Endothelial cell of umbilical vein (primary cell): ENCODE measurements around the gene DOCK6. TPM values are rescaled to one million over a fixed set of nuclear protein-coding genes. Genes with fewer than 3 reads are reported as not detected.

ENCODE experiments used
- BruUV-seq: library from RNA; stranded (reverse); fragments of 400-500 nt; replicated peaks from 2 replicates; lab custom pipeline; 2021; lab: Mats Ljungman, UMichigan
- CTCF ChIA-PET: fragments of 300-600, 350-600 bp; sonication (Branson Sonifier 250); formaldehyde crosslinking; loops from one replicate; lab custom pipeline; 2021; ENCODE audit warnings: antibody characterized with exemption, inconsistent platforms; lab: Charles Lee
- POLR2A ChIA-PET: fragments of 300-600, 350-600 bp; sonication (Branson Sonifier 250); formaldehyde crosslinking; loops from one replicate; lab custom pipeline; 2021; ENCODE audit warnings: antibody characterized with exemption, inconsistent platforms; lab: Charles Lee
- DNase-seq: peaks from one replicate; pipeline ENCODE4 v3.0.0-alpha.2; 2011; ENCODE audit warnings: low read depth, low spot score
- FAIRE-seq: peaks from 2 replicates; lab custom pipeline; 2011; peaks lifted over from hg19 to GRCh38; lab: Jason Lieb, UNC
- H2AFZ ChIP-seq: 2 replicates; pipeline ENCODE4 v1.6.0; 2012; ENCODE audit warnings: low read depth, low read length, control low read depth, inconsistent platforms
- H3K27ac ChIP-seq: 2 replicates; pipeline ENCODE4 v1.5.1; 2011; ENCODE audit warnings: low read depth, mild to moderate bottlenecking, control low read depth, low read length, moderate library complexity; ENCODE audit not compliant: insufficient read depth
- H3K27me3 ChIP-seq, 2 experiments: 2 replicates each; pipeline versions ENCODE4 v1.6.0 to v1.6.1; 2011; ENCODE audit warnings: low read length in 2 of 2, mixed read lengths in 1 of 2; ENCODE audit not compliant: control insufficient read depth in 2 of 2, insufficient read depth in 2 of 2
- H3K36me3 ChIP-seq, 2 experiments: 2 replicates in 1 of 2; 3 replicates in 1 of 2; pipeline ENCODE4 v1.5.1; 2011; ENCODE audit warnings: low read length in 2 of 2, mild to moderate bottlenecking in 1 of 2, moderate library complexity in 1 of 2; ENCODE audit not compliant: control insufficient read depth in 2 of 2, insufficient read depth in 2 of 2; ENCODE audit errors: extremely low read depth in 1 of 2
- H3K4me1 ChIP-seq: 3 replicates; pipeline ENCODE4 v1.5.1; 2011; ENCODE audit warnings: mild to moderate bottlenecking, low read length; ENCODE audit not compliant: control insufficient read depth, insufficient read depth; ENCODE audit errors: extremely low read depth
- H3K4me2 ChIP-seq: 2 replicates; pipeline ENCODE4 v1.6.1; 2011; ENCODE audit warnings: low read length, control low read depth, mixed read lengths; ENCODE audit not compliant: insufficient read depth
- H3K4me3 ChIP-seq, 3 experiments: fragments of 200-600 bp in 1 of 3; sonication (generic), shearing (Covaris generic) in 1 of 3; replicated peaks in 1 of 3; 2 replicates each; pipeline ENCODE4 v1.5.1; 2011 to 2016; ENCODE audit warnings: control low read depth in 3 of 3, low read length in 3 of 3, mild to moderate bottlenecking in 2 of 3, inconsistent platforms in 1 of 3, low read depth in 1 of 3, moderate library complexity in 1 of 3; ENCODE audit not compliant: insufficient read depth in 1 of 3
- H3K79me2 ChIP-seq: 2 replicates; pipeline ENCODE4 v1.6.0; 2012; ENCODE audit warnings: low read length, inconsistent platforms; ENCODE audit not compliant: control insufficient read depth, insufficient read depth
- H3K9ac ChIP-seq: replicated peaks from 2 replicates; pipeline ENCODE3; 2011; ENCODE audit warnings: low read length, control low read depth; ENCODE audit not compliant: insufficient read depth; ENCODE audit errors: extremely low read depth
- H3K9me1 ChIP-seq: replicated peaks from 3 replicates; pipeline ENCODE4 v1.6.0; 2011; ENCODE audit warnings: mild to moderate bottlenecking, low read length; ENCODE audit not compliant: control insufficient read depth, insufficient read depth; ENCODE audit errors: extremely low read depth
- H3K9me3 ChIP-seq: replicated peaks from 2 replicates; pipeline ENCODE4 v1.5.1; 2012; ENCODE audit warnings: low read length, inconsistent platforms; ENCODE audit not compliant: control insufficient read depth, insufficient read depth
- H4K20me1 ChIP-seq: replicated peaks from 2 replicates; pipeline ENCODE3; 2011; ENCODE audit warnings: mild to moderate bottlenecking, low read length; ENCODE audit not compliant: control insufficient read depth, insufficient read depth; ENCODE audit errors: extremely low read depth
- CTCF ChIP-seq, 2 donors: IDR thresholded peaks; 1 replicate in 1 of 2; 2 replicates in 1 of 2; pipeline ENCODE4 v1.5.1; 2011; ENCODE audit warnings: low read length in 2 of 2, mild to moderate bottlenecking in 2 of 2, moderate library complexity in 2 of 2, control low read depth in 1 of 2, inconsistent platforms in 1 of 2, low read depth in 1 of 2; ENCODE audit not compliant: insufficient read depth in 1 of 2; ENCODE audit errors: extremely low read depth in 1 of 2
- EZH2 ChIP-seq: IDR thresholded peaks from 2 replicates; pipeline ENCODE4 v1.6.1; 2012; ENCODE audit warnings: borderline replicate concordance, low read depth, mild to moderate bottlenecking, moderate library complexity, low read length, inconsistent platforms; ENCODE audit not compliant: severe bottlenecking
- FOS ChIP-seq: IDR thresholded peaks from 2 replicates; pipeline ENCODE4 v1.6.1; 2011; ENCODE audit warnings: mild to moderate bottlenecking, low read length, moderate library complexity, borderline replicate concordance; ENCODE audit not compliant: insufficient read depth
- GATA2 ChIP-seq: IDR thresholded peaks from 2 replicates; pipeline ENCODE4 v1.7.0; 2011; ENCODE audit warnings: low read depth, mild to moderate bottlenecking, moderate library complexity, mixed read lengths, low read length; ENCODE audit not compliant: insufficient read length, insufficient read depth
- JUN ChIP-seq: IDR thresholded peaks from 2 replicates; pipeline ENCODE4 v1.6.1; 2011; ENCODE audit warnings: borderline replicate concordance, low read depth; ENCODE audit not compliant: insufficient read length, insufficient read depth
- MAX ChIP-seq: IDR thresholded peaks from 2 replicates; pipeline ENCODE4 v1.6.1; 2011; ENCODE audit not compliant: insufficient read depth, insufficient read length
- MYC ChIP-seq: IDR thresholded peaks from one replicate; pipeline ENCODE4 v1.6.1; 2011; ENCODE audit warnings: mild to moderate bottlenecking, low read depth, low read length
- POLR2A ChIP-seq: IDR thresholded peaks from 2 replicates; pipeline ENCODE4 v1.6.1; 2012; ENCODE audit warnings: low read depth, mild to moderate bottlenecking, control low read depth, low read length
- POLR2AphosphoS5 ChIP-seq: IDR thresholded peaks from 2 replicates; pipeline ENCODE4 v1.6.1; 2012; ENCODE audit warnings: low read depth, mild to moderate bottlenecking, control low read depth, low read length, moderate library complexity; ENCODE audit not compliant: insufficient read depth
- dilution Hi-C: fragments of 300-500 bp; cut with MboI; formaldehyde crosslinking; loops from one replicate; pipeline ENCODE4 v1.15.0; 2019; ENCODE audit warnings: low sequenced_read_pairs; ENCODE audit not compliant: extremely low pct_ligation_motif_present
- intact Hi-C: fragments of 100-400 bp; cut with micrococcal nuclease; formaldehyde crosslinking; loops from one replicate; pipeline ENCODE4 v1.10.0; 2022
- polyA plus RNA-seq, 4 experiments: library from polyadenylated mRNA; depleted of rRNA in 3 of 4; stranded (reverse) in 3 of 4; unstranded in 1 of 4; fragments of >200 nt; gene quantifications; 2 replicates each; pipeline versions ENCODE4 v1.2.1 to v1.2.3, GENCODE V29; 2011 to 2012; ENCODE audit warnings: missing spikeins in 1 of 4
- total RNA-seq: library from RNA; stranded (reverse); gene quantifications from 2 replicates; pipeline ENCODE4 v1.2.3, GENCODE V29; 2021

DOCK6 gene
- total and polyA plus RNA-seq, 2 donors (not counting 3 experiments of a cell fraction or from before 2014, with no cell fraction given) = 126 to 334 TPM

- Histone ChIP-seq H4K20me1 (no peaks in the 10 kb centered on the region), H3K27ac (no peak overlapping the region), H3K4me3 (no peak overlapping the region), H3K9ac (no peak overlapping the region), H3K9me3 (no peaks in the 10 kb centered on the region), H3K79me2 (no peaks in the 10 kb centered on the region), H3K27me3 (no peaks in the 10 kb centered on the region), H3K4me1 (no peaks in the 10 kb centered on the region), H3K4me2 (no peak overlapping the region), H3K9me1 (no peaks in the 10 kb centered on the region), H3K36me3 (peaks cover 19 to 42% of the 10 kb centered on the region in 2 experiments), H2AFZ (no peak overlapping the region)
- CTCF ChIA-PET = interaction anchor here (1.1 kb wide), 1 partner anchor 17 kb away, joined by 4 read pairs; no protein-coding TSS in a partner anchor
- BruUV-seq = no TSS peak
- dilution Hi-C loops (no loop called here), intact Hi-C loops (no loop called here)
- POLR2A ChIA-PET = no interaction called here
- DNase-seq = no peak
- no peak for FAIRE-seq
- TF ChIP-seq MYC (no peak), JUN (no peak), CTCF (IDR thresholded peaks at IDR 0.05; ENCODE audit: extremely low read depth in 1 of 2, insufficient read depth in 1 of 2, low read depth in 1 of 2, low read length in 2 of 2) (no peak)
Measured at GRCh38 chr19:11225815-11226214, 36.5 kb downstream of the DOCK6 start.

- no peak for DNase-seq
- no peaks in the 10 kb centered on the region for H3K9me3 ChIP-seq
- no peaks in the 10 kb centered on the region for H4K20me1 ChIP-seq
- no TSS peak for BruUV-seq
- H3K9ac ChIP-seq = no peak overlapping the region
- no peaks in the 10 kb centered on the region for H3K27me3 ChIP-seq
- intact Hi-C loops = no loop called here
- CTCF ChIA-PET = no interaction called here
- no peak for TF ChIP-seq POLR2AphosphoS5
- no peak for TF ChIP-seq JUN
- no peak for TF ChIP-seq CTCF (IDR thresholded peaks at IDR 0.05; ENCODE audit: extremely low read depth in 1 of 2, insufficient read depth in 1 of 2, low read depth in 1 of 2, low read length in 2 of 2)
- TF ChIP-seq GATA2 = no peak
- no peak for TF ChIP-seq MAX
- TF ChIP-seq EZH2 = no peak
- TF ChIP-seq POLR2A = no peak
- TF ChIP-seq FOS = no peak
- TF ChIP-seq MYC = no peak
- FAIRE-seq = no peak
- POLR2A ChIA-PET = no interaction called here
- H3K4me1 ChIP-seq = no peaks in the 10 kb centered on the region
- no peak overlapping the region for H3K4me2 ChIP-seq
- H3K9me1 ChIP-seq = no peaks in the 10 kb centered on the region
- no peak overlapping the region for H3K4me3 ChIP-seq
- H3K79me2 ChIP-seq = no peaks in the 10 kb centered on the region
- dilution Hi-C loops = no loop called here
- peaks cover 19 to 37% of the 10 kb centered on the region in 2 experiments for H3K36me3 ChIP-seq
- no peak overlapping the region for H3K27ac ChIP-seq
- H2AFZ ChIP-seq = no peak overlapping the region
Measured at GRCh38 chr19:11225172-11225571, 37.2 kb downstream of the DOCK6 start.
